DOHH2 (cell line): ENCODE results near the gene ANKMY1.

ENCODE experiments used
- EZH2phosphoT487 ChIP-seq: fragments of 200-600 bp; sonication (generic); IDR thresholded peaks from 2 replicates; pipeline ENCODE4 v1.6.1; 2017; ENCODE audit warnings: borderline replicate concordance, mild to moderate bottlenecking, antibody characterized with exemption, low read length, moderate library complexity, mixed read lengths
- TF ChIP-seq, protein P1 (sequence below): fragments of 200-600 bp; sonication (generic); IDR thresholded peaks from one replicate; pipeline ENCODE4 v1.5.1; 2014; ENCODE audit warnings: antibody characterized with exemption, mild to moderate bottlenecking, low read depth, low read length; ENCODE audit not compliant: poor library complexity, severe bottlenecking

DNA sequence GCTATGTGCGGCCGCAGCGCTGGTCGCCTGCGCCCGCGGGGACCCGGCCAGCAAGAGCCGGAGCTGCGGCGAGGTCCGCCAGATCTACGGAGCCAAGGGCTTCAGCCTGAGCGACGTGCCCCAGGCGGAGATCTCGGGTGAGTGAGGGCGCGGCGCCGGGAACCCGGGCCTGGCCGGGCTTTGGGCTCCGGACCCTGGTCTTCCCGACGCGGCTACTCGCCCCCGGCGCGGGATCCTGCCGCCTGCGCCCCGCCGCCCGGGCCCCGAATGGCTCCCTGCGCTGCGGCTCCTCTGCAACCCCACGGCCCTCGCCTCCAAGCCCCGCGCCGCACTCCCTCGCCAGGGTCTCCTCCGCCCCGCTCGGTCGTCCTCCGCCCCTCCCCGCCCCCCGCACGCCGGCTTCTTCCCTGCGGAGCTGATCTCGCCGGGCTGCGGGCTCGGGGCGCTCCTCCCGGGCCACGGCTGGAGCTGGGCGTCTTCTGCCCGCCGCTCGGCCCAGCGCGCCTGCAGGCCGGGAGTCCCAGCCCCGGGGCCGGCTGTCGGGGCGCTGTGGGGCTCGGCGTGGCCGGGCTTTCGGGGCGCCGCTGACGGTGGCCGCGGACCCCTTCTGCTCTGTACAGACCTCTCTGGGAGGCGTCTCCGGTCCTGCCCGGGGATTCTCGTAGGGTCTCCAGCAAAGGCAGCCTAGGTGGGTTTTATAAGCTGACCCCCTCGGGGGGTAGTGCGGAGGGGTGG is 121.7 kb downstream of the ANKMY1 start:
- TF ChIP-seq, protein P1, sequence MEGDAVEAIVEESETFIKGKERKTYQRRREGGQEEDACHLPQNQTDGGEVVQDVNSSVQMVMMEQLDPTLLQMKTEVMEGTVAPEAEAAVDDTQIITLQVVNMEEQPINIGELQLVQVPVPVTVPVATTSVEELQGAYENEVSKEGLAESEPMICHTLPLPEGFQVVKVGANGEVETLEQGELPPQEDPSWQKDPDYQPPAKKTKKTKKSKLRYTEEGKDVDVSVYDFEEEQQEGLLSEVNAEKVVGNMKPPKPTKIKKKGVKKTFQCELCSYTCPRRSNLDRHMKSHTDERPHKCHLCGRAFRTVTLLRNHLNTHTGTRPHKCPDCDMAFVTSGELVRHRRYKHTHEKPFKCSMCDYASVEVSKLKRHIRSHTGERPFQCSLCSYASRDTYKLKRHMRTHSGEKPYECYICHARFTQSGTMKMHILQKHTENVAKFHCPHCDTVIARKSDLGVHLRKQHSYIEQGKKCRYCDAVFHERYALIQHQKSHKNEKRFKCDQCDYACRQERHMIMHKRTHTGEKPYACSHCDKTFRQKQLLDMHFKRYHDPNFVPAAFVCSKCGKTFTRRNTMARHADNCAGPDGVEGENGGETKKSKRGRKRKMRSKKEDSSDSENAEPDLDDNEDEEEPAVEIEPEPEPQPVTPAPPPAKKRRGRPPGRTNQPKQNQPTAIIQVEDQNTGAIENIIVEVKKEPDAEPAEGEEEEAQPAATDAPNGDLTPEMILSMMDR: no peak
- no peak for TF ChIP-seq EZH2phosphoT487
